Hypothalamus (tissue), 51 donors: ENCODE results near the gene TMEM35A.
"Not testable (repeated sequence)": the region's sequence is repeated elsewhere in the genome, so short reads cannot be mapped to it uniquely, and the experiment has no call there.

Experiments
- DNase-seq, 51 donors: peaks; one replicate each; lab custom pipeline; 2025; lab: John Stamatoyannopoulos, UW

The TMEM35A gene, protein sequence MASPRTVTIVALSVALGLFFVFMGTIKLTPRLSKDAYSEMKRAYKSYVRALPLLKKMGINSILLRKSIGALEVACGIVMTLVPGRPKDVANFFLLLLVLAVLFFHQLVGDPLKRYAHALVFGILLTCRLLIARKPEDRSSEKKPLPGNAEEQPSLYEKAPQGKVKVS

DNA sequence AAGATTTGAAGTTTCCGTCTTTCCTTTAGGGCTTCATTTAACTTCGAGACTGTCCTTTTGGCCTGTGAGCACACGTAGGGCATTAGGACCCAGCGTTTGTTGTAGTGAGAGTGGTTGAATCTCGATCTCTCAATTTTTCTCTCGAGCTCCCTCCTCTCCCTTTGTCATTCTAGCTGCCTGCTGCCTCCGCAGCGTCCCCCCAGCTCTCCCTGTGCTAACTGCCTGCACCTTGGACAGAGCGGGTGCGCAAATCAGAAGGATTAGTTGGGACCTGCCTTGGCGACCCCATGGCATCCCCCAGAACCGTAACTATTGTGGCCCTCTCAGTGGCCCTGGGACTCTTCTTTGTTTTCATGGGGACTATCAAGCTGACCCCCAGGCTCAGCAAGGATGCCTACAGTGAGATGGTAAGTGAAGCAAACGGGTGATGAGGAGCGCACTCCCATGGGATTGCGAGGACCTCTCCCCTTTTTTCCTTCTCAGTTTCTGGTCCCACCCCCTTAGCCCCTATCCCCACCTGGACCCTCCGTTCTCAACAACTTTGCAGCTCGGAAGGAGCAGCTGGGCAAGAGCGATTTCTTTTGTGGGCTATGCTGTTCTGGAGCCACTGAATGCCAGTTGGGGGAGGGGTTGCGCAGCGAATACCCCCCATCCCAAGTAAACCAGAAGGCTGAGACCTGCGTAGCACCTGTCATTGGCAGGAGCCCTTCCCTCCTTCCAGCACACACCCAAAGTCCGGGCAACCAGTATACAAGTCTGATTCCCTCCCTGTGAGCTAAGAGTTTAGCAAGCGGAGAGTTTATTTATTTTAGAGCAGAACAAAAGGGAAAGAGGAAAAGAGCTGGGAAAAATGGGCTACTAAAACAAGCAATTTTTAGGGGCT is at the start of gene TMEM35A:
Gene TMEM35A (plus strand): TSS at position 164 of the 883 bp plus-strand sequence. CDS start 124 bp downstream, at position 288.
- peak in 20 of 51 donors; percentile 0 to 31 (median 4) for DNase-seq

DNA sequence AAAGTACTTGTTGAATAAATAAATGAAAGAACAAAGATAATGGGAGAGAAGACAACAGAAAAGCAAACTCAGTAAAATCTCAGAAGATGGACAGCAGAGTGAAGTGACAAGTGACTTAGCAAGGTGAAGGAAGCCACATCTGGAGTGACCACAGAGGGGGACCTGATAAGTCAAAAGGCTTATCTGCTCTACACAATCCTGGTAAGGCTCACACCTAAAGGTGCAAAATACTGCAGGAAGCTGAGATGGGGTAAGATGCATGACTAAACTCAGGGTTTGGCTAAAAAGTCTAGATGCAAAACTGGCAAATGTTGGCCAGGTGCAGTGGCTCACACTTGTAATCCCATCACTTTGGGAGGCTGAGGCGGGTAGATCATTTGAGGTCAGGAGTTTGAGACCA is 49.0 kb upstream of the TMEM35A start:
- DNase-seq: no peak

DNA sequence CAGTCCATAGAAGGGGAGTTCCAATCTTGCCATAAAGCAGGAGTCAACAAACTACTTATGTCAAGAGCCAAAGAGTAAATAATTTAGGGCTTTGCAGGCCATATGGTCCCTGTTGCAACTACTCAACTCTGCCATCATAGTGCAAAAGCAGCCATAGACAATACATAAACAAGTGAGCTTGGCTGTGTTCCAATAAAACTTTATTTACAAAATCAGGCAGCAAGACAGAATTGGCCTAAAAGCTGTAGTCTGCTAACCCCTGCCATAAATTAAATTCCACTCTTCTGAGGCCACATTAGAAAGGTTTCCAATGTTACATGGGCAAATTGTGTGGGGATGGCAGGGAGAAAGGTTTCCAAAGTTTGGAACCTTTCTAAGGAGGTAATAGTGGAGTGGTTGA is 41.4 kb upstream of the TMEM35A start:
- no peak for DNase-seq

DNA sequence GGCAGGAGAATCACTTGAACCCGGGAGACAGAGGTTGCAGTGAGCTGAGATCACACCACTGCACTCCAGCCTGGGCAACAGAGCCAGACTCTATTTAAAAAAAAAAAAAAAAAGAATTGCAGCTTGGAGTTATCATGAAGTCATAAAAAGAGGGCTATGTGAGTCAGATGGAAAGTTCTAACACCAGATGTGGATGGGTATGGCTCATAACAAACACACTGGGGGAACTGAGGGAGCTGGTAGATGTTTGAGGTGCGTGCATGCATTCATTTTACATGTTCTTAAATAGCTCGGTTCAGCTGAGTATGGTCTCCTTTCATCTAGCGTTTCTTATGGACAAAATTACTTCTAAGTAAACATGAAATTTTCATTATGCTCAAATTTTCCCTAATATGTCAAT is 38.5 kb upstream of the TMEM35A start:
- no peak for DNase-seq

DNA sequence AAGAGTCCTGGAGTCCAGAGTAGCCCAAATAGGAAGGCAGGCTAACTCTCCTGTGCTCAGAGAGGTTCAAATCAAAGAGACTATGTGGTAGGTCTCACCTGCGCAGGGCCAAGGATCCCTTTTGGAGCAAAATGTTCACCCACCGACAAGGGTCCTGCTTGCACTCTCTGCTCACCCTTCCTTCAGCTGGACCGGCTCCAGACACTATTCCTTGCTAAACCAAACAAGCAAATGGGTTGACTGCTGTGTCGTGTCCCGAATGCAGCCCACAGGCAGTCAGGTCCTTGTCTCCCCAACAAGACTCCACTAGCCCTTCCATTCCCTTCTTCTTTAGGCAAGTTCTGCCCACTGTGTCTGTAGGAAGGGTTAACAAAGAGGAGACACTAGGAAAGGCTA is 27.5 kb upstream of the TMEM35A start:
- DNase-seq: peak in 4 of 51 donors; percentile 2 to 13 (median 9)

DNA sequence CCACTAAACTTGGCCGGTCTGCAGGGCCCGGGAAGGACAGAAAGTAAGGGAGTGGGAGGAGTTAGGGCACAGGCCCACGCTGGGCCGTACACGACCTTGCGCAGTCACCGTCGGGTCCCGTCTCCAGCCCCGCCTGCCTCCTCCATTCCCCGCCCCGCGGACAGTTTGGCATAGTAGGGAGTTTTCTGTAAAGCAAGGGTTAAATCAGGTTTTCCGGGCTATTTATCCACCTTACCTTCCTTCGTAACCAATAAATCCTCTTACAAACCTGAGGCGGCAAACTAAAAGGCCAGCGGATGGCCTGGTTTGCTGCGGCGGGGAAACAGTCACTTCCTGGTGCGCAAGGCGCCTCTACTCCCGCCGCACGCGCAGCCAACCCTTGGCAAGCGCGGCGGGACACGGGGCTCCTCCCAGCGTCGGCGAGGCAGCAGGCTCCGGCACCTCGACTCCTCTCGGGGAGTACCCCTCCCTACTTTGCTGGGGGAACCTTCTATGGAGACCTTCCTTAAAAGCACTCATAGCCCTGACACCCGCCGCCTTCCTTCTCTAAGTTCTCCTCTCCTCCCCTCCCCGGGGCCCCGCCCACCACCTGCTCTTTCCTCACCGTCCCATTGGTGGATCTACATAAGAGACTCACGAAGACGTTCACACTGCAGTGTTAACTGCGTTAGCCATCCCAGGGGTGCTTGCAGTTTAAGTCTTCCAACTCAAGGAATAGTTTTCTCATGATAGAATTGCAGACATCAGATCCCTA is 27.0 kb upstream of the TMEM35A start, which contains the start of gene TRMT2B:
Gene TRMT2B (minus strand): TSS at position 563 of the 754 bp plus-strand sequence. CDS start 9,822 bp downstream, outside the sequence.
- peak in 50 of 51 donors; percentile 2 to 86 (median 37) for DNase-seq

DNA sequence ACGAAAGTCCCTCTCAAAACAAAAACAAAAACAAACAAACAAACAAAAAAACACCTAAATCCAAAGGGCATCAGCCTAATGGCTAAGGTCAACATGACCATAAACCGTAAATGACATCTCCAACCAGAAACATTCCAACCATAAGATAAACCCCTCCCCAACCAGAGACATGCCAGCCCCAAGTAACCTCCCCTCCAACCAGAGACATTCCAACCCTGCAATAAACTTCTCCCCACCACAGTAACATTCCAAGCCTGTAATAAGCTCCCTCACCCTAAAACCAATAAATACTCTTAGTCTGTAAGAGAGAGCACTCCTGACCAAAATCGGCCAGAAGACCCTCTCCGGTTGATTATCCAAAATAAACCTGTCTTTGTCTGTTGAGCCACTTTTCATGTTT is 22.1 kb upstream of the TMEM35A start:
- DNase-seq: not testable (repeated sequence)

DNA sequence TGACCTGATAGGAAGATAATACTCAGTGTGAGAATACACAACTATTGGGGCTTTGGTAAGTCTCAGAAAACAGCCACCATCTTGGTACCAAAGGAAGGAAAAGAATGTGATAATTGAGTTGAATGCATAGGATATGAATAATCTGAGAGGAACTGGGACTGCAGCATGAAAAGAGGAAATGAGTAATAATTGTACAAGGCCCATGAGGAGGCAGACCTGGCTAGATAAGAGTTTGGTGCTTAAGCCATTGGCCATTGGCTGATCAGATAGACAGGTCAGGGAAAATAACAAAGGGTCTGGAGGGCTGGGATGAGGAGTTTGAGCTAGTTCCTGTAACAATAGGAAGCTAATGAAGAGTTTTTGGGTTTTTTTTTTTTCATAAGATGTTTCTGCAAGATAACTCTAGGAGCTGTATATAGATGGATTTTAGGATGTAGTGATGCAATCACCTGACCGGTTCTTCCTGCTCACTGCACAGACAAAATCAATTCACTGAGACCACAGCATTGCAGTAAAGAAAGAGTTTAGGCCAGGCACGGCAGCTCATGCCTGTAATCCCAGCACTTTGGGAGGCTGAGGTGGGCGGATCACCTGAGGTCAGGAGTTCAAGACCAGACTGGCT is 21.5 kb upstream of the TMEM35A start:
- no peak for DNase-seq

DNA sequence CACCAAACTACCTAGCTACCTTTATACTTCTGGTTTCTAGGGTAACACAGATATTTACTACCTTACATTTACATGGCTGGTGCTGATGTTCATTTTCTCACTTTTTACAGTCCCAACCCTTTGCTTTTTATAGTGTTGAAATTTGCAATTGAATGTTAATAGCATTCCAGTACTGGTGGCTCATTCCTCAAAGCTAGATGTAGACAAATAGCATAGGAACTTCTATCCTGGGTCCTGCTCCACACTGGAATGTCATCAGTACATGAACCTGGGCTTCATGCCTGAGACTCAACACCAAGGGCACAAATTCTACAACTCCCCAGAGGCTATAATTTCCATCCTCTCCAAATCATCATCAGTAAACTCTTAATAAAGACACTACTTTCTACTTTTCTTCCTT is 16.5 kb upstream of the TMEM35A start:
- DNase-seq: no peak

DNA sequence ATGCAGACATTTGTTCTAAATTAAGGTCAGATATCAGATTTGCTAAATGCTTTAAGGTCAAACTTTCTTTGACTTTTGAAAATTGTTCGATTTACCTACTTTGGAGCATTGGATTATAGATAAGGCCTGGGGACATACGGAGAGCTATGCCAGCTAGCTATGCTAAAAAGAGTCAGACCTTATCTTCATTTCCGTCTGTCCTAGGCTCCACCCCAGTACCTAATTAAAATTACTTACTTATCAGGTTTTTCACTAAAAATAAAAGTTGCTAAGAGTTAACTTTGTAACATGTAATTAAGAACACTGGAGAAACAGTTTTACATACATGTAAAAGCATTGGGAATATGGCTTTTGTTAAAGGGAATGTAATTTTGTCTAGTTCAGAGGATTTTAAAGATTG is 7.1 kb upstream of the TMEM35A start:
- no peak for DNase-seq

DNA sequence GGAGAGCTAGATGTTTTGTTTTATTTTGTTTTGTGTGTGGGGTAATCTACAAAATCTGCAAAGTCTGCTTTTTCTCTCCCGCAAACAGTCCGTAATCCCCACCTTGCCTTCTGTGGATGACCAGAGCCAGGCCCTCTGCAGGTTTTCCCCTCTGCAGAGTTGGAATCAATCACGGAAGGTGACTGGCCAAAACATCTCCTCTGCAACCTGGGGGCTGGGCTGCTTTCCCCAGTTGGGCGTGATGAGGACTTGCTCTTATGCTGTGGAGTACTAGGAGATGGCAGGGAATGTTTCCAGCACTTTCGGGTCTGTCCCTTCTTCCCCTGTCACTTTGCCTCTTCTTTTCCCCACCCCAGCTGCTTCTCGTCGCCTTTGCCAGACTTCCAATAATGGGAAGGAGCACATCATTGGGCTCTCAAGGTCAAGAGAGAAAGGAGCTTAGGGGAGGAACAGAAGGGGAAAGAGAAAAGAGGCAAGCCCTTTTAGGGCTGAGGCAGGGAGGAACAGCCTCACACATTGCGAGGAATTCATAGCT is 1.1 kb downstream of the TMEM35A start:
- DNase-seq: peak in 9 of 51 donors; percentile 0 to 10 (median 2)

DNA sequence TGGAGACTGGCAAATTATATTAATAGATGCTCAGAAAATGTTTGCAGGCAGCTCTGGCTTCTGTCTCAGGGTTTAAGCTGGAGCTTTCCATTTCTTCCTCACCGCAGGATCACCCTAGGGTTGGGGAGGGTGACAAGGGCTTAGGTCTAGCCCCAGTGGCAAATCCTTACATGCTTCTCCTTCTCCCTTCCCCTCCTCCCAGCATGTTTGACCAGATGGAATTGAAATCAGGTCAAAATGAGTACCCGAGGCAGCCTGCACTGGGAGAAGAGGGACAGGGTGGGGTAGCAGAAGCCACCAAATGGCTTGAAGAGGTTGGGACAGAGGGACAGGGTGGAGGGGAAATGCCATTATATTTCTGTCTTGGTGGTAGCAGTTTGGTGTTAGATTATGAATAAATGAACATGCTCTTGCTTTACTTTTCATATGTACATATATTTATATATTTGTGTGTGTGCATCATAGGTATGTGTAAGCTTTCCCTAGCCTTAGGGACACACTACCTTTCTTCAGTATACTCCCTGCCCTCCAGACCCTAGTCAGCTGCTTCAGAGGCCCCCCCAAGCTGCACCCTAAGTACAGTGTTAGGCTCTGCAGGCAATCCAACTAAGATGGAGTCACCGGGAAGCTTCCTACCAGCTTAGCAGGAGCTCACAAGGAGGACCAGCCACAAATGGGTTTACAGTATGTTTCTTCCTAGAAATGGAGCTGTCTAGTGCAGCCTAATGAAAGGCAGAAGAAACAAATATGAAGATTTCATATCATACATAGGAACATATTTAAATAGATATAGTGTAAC is 1.8 kb downstream of the TMEM35A start:
- peak in 3 of 51 donors; percentile 0 to 31 (median 2) for DNase-seq

DNA sequence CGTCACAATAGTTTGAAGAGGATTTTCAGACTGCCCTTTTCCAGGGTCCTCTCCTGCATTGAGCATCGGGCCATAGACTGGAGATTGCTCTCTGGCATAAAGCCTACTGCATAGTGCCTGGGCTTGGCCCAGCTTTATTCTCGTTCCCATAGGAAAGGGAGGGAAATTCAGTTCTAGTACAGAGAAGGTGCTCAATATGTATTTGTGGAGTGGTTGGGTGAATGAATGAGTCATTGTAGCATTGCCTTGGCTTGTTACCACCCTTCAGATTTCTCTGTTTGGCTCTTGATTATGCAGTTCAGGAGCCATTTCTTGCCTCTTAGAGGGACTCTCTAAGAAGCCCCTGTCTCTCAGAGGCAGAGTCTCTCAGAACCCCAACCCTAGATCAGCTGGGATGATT is 2.6 kb downstream of the TMEM35A start:
- peak in 2 of 51 donors; percentile 1 to 31 for DNase-seq

DNA sequence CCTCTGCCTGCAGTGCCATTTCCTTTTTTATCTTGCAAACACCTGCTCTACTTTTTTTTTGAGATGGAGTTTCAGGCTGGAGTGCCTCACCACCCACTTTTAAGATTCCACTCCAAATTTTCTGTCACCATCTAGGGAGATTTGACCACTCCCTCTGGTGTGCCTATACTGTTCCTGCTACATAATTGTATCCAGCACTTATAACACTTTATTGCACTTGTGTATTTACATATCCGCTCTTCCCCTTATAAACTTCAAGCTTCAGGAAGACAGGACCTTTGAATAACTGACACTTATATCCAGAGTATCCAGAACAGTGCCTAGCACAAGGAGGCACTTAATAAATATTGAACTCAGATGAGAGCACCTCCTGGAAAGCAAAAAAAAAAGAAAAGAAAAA is 13.1 kb downstream of the TMEM35A start:
- DNase-seq: no peak

DNA sequence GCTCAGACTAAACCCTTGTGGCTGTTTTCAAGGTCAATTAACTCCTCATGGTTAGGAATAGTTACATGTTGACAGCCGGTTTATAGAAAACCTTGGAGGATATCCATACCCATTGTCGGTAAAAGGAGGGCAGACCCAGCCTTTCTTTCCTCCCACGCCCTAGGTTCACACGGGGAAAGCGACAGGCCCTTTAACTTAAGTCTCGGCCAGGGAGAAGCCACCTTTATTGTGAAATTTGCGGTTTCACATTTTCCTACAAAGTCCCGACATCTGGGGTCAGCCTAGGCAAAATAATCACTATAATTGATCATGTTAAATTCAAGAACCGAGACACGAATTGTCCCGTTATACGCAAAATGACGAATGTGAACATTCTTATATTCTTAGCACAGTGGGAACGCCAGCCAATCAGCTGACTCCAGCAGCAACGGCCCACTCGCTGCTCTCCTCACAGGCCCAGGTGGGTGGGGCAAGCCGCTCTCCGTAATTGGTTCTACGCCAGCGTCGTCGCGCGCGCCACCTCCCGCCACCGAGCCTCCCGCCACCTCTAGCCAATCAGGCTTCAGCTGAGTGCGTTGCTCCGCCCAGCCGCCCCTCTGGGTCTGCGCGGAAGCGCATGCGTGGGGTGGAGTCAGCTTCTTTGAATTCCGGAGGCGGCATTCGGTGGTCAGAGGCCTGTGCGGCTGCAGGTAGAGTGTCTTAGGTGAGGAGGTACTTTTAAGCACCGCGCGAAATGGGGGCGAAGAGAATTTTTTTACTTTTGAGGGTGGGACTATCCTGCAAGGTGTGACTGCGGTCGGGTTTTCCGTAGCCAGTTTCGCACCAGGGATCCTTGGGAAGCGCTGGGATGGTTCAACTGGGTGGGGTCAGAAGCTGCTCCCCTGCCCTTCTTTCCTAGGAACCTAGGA is 19.1 kb downstream of the TMEM35A start, which contains the start of gene CENPI:
Gene CENPI (plus strand): TSS at position 659 of the 908 bp plus-strand sequence. CDS start 2,867 bp downstream, outside the sequence.
- DNase-seq: peak; percentile 4 to 91 (median 81)

DNA sequence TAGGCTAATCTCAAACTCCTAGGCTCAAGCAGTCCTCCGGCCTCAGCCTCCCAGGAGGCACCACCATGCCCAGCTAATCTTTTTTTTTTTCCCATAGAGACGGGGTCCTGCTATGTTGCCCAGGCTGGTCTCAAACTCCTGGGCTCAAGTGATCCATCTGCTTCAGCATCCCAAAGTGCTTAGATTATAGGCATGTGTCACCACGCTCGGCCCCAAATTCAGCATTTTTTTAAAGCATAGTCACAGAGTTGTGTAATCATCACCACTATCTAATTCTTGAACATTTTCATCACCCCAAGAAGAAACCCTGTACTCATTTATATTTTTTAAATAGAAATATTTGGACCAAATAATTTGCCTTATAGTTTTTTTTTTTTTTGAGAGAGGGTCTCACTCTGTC is 29.6 kb downstream of the TMEM35A start:
- no peak for DNase-seq

DNA sequence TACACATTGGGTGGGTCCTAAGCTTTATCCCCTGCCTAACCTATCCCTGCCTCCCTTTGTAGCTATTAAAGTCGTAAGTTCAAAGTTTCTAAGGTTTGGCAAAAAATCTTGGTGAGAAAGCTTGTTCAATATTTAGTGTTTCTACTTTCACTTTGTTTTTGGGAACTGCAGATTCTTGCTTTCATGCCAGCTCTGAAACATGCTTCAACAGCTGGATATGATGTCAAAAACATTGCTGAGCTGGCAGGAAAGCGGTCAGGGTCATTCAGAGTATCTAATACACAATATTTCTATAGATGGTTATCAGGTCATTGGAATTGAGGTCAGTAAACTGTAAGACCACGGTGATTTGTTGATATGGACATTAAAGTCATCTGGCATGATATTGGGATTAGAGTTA is 39.0 kb downstream of the TMEM35A start:
- no peak for DNase-seq

DNA sequence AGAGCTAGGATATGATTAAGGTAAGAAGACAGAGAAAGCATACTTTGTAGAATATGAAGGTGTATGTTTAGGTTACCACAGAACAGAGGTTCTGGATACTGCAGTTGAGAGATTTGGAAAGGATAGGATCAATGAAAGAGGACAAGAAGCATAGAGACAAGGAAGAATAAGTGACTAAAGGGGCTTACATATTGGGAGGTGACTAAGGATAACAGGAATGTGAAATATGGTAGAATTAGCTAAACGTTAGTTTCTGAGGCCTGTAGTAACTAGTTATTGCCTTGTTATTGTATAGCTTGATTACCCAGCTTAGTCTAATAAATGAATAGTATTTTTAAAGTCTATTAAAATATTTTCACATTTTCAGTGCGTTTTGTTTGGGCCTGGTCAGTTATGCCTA is 57.6 kb downstream of the TMEM35A start:
- no peak for DNase-seq
